DND-41 (cell line): ENCODE results near the gene CHST1.

Experiments used
- ATAC-seq: fragments of 200-7000 bp; cut with Tn5 transposase; 3 replicates; pipeline ENCODE4 v1.9.1; 2021; ENCODE audit warnings: low read depth; ENCODE audit not compliant: insufficient read depth
- DNase-seq: peaks from one replicate; pipeline ENCODE4 v3.0.0-alpha.2; 2020
- H2AFZ ChIP-seq: 2 replicates; pipeline ENCODE4 v1.6.0; 2012; ENCODE audit warnings: low read depth, low read length
- H3K27ac ChIP-seq: 2 replicates; pipeline ENCODE4 v1.5.1; 2012; ENCODE audit warnings: low read length, inconsistent platforms
- H3K27me3 ChIP-seq: fragments of 200-600 bp; sonication (generic); 2 replicates; pipeline ENCODE4 v1.6.0; 2012; ENCODE audit warnings: low read length, mild to moderate bottlenecking, inconsistent platforms; ENCODE audit not compliant: insufficient read depth, poor library complexity
- H3K36me3 ChIP-seq: 2 replicates; pipeline ENCODE4 v1.5.1; 2012; ENCODE audit warnings: low read length, inconsistent platforms; ENCODE audit not compliant: insufficient read depth
- H3K4me1 ChIP-seq: 2 replicates; pipeline ENCODE4 v1.5.1; 2012; ENCODE audit warnings: mild to moderate bottlenecking, low read length; ENCODE audit not compliant: insufficient read depth
- H3K4me2 ChIP-seq: 2 replicates; pipeline ENCODE4 v1.6.0; 2012; ENCODE audit warnings: mild to moderate bottlenecking, moderate library complexity, low read length, inconsistent platforms; ENCODE audit not compliant: insufficient read depth
- H3K4me3 ChIP-seq, 2 experiments: fragments of 200-600 bp in 1 of 2; shearing (Covaris generic) in 1 of 2; 2 replicates each; pipeline ENCODE4 v1.5.1; 2012 to 2016; ENCODE audit warnings: inconsistent platforms in 2 of 2, low read length in 2 of 2, mild to moderate bottlenecking in 2 of 2, low read depth in 1 of 2, moderate library complexity in 1 of 2
- H3K79me2 ChIP-seq: 2 replicates; pipeline ENCODE4 v1.6.0; 2012; ENCODE audit warnings: low read length, inconsistent platforms; ENCODE audit not compliant: insufficient read depth
- H3K9ac ChIP-seq: 2 replicates; pipeline ENCODE4 v1.6.0; 2012; ENCODE audit warnings: low read depth, mild to moderate bottlenecking, inconsistent platforms, low read length, moderate library complexity
- H3K9me3 ChIP-seq: 2 replicates; pipeline ENCODE4 v1.5.1; 2012; ENCODE audit warnings: low read length, moderate library complexity, mild to moderate bottlenecking, inconsistent platforms; ENCODE audit not compliant: insufficient read depth, severe bottlenecking
- H4K20me1 ChIP-seq: 2 replicates; pipeline ENCODE4 v1.6.0; 2012; ENCODE audit warnings: low read length; ENCODE audit not compliant: insufficient read depth
- EZH2 ChIP-seq: IDR thresholded peaks from 3 replicates; pipeline ENCODE4 v1.6.1; 2012; ENCODE audit warnings: borderline replicate concordance, low read depth, mild to moderate bottlenecking, moderate library complexity, low read length, inconsistent platforms; ENCODE audit not compliant: severe bottlenecking
- TF ChIP-seq, protein P1 (sequence below): IDR thresholded peaks from 2 replicates; pipeline ENCODE4 v1.5.1; 2012; ENCODE audit warnings: borderline replicate concordance, low read length, moderate library complexity, mild to moderate bottlenecking; ENCODE audit not compliant: poor library complexity, severe bottlenecking; ENCODE audit errors: extremely low read depth

CHST1 gene

DNA sequence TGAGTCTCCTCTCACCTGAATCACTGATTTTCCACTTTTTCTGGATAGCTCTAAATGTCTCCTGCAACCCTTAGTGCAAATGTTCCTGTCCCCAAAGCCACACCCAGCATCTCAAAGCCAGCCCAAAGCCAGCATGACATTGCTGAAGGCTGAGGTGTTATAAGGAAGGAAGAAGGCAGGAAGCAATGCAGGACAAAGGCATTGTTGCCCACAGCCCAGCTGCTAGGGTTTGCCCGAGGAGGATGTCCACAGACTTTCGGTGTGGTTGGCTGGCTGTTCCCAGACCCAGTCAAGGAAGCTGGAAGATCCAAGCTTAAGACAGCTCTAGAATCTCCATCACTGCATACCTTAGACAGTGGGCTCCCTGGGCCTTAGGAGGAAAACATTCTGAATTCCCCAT, 23.5 kb downstream of the CHST1 start:
- Histone ChIP-seq H2AFZ (no peak overlapping the region), H3K36me3 (no peaks in the 10 kb centered on the region), H3K4me2 (no peak overlapping the region), H3K9ac (no peak overlapping the region), H3K4me1 (no peaks in the 10 kb centered on the region), H4K20me1 (no peaks in the 10 kb centered on the region), H3K9me3 (no peaks in the 10 kb centered on the region), H3K79me2 (no peaks in the 10 kb centered on the region), H3K4me3 (no peak overlapping the region), H3K27ac (no peak overlapping the region), H3K27me3 (peaks cover 3% of the 10 kb centered on the region)
- ATAC-seq = no peak
- no peak for DNase-seq
- TF ChIP-seq, protein P1, sequence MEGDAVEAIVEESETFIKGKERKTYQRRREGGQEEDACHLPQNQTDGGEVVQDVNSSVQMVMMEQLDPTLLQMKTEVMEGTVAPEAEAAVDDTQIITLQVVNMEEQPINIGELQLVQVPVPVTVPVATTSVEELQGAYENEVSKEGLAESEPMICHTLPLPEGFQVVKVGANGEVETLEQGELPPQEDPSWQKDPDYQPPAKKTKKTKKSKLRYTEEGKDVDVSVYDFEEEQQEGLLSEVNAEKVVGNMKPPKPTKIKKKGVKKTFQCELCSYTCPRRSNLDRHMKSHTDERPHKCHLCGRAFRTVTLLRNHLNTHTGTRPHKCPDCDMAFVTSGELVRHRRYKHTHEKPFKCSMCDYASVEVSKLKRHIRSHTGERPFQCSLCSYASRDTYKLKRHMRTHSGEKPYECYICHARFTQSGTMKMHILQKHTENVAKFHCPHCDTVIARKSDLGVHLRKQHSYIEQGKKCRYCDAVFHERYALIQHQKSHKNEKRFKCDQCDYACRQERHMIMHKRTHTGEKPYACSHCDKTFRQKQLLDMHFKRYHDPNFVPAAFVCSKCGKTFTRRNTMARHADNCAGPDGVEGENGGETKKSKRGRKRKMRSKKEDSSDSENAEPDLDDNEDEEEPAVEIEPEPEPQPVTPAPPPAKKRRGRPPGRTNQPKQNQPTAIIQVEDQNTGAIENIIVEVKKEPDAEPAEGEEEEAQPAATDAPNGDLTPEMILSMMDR = no peak
- TF ChIP-seq EZH2 = no peak

DNA sequence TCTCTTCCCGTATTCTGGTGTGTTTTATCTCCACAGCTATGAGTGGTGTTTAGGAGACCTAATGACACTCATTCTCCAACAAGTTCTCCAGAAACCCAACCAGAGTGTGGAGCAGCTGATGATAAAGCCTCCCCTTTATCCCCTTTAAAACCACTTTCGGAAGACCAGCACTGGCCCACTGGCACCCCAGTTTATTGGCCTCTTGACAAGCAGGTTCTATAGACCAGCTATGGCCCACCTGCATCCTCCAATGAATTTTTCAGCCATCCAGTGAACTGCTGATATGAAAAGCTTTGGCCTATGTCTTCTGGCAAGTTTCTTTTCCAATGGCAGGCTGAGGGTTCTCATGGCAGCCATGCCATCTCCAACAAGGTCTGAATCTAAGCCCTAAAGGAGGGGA, 27.4 kb downstream of the CHST1 start:
- H3K9me3 ChIP-seq = no peaks in the 10 kb centered on the region
- no peak overlapping the region for H2AFZ ChIP-seq

DNA sequence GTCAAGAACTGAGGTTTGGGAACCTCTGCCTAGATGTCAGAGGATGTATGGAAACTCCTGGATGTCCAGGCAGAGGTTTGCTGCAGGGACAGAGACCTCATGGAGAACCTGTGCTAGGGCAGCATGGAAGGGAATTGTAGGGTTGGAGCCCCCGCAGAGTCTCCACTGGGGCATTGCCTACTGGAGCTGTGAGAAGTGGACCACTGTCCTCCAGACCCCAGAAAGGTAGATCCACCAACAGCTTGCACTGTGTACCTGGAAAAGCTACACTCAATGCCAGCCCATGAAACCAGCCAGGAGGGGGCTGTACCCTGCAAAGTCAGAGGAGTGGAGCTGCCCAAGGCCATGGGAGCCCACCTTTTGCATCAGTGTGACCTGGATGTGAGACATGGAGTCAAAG, 29.5 kb downstream of the CHST1 start:
- TF ChIP-seq EZH2 = no peak
- TF ChIP-seq, protein P1 = no peak
- Histone ChIP-seq H3K27ac (no peak overlapping the region), H3K27me3 (peaks cover 3% of the 10 kb centered on the region), H3K9ac (no peak overlapping the region), H3K79me2 (no peaks in the 10 kb centered on the region), H2AFZ (no peak overlapping the region), H3K4me2 (no peak overlapping the region), H3K36me3 (no peaks in the 10 kb centered on the region), H3K4me1 (no peaks in the 10 kb centered on the region), H3K4me3 (no peak overlapping the region), H3K9me3 (no peaks in the 10 kb centered on the region), H4K20me1 (no peaks in the 10 kb centered on the region)
- ATAC-seq = no peak
- DNase-seq = no peak

More for the DNA sequence above, 27.4 kb downstream of the CHST1 start:
- H3K4me2 ChIP-seq = no peak overlapping the region
- H4K20me1 ChIP-seq = no peaks in the 10 kb centered on the region
- H3K9ac ChIP-seq = no peak overlapping the region
- no peaks in the 10 kb centered on the region for H3K36me3 ChIP-seq
- no peak for ATAC-seq
- H3K4me3 ChIP-seq = no peak overlapping the region
- peaks cover 3% of the 10 kb centered on the region for H3K27me3 ChIP-seq
- no peak for DNase-seq
- no peaks in the 10 kb centered on the region for H3K79me2 ChIP-seq
- H3K27ac ChIP-seq = no peak overlapping the region
- no peaks in the 10 kb centered on the region for H3K4me1 ChIP-seq
- no peak for TF ChIP-seq EZH2
- TF ChIP-seq, protein P1 = no peak

DNA sequence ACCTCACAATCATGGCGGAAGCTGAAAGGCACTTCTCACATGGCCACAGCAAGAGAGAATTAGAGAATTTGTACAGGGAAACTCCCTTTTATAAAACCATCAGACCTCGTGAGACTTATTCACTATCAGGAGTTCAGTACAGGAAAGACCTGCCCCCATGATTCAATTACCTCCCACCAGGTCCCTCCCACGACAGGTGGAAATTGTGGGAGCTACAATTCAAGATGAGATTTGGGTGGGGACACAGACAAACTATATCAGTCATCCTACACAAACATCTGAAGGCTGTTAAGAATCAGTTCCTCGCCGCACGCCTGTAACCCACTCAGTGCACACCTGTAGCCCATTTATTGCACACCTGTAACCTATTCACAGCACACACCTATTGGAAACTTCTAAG, 39.8 kb downstream of the CHST1 start:
- H3K36me3 ChIP-seq = no peaks in the 10 kb centered on the region
- no peak overlapping the region for H3K4me3 ChIP-seq
- H3K79me2 ChIP-seq = no peaks in the 10 kb centered on the region
- H3K27ac ChIP-seq = no peak overlapping the region
- no peak overlapping the region for H3K9ac ChIP-seq
- no peak for TF ChIP-seq EZH2
- TF ChIP-seq, protein P1 = no peak
- no peaks in the 10 kb centered on the region for H3K4me1 ChIP-seq
- no peaks in the 10 kb centered on the region for H4K20me1 ChIP-seq
- DNase-seq (no peak), ATAC-seq (no peak)
- peaks cover 14% of the 10 kb centered on the region for H3K9me3 ChIP-seq
- no peak overlapping the region for H2AFZ ChIP-seq
- H3K4me2 ChIP-seq = no peak overlapping the region
- no peaks in the 10 kb centered on the region for H3K27me3 ChIP-seq
